Mesodermal cell (in vitro differentiated cells): Measurements from ENCODE around the gene ADAM12.

ENCODE experiments used
- H3K27ac ChIP-seq: 2 replicates; pipeline ENCODE4 v1.7.0; 2013; ENCODE audit warnings: mild to moderate bottlenecking, low read depth, low read length, moderate library complexity; ENCODE audit not compliant: severe bottlenecking
- H3K36me3 ChIP-seq: 2 replicates; pipeline ENCODE4 v1.7.1; 2013; ENCODE audit warnings: mild to moderate bottlenecking, low read length, moderate library complexity; ENCODE audit not compliant: control insufficient read depth, insufficient read depth
- H3K4me1 ChIP-seq: one replicate; pipeline ENCODE4 v1.7.1; 2013; ENCODE audit warnings: mild to moderate bottlenecking, low read length; ENCODE audit not compliant: insufficient read depth, control insufficient read depth, poor library complexity, severe bottlenecking
- H3K4me3 ChIP-seq: 2 replicates; pipeline ENCODE4 v1.7.0; 2013; ENCODE audit warnings: low read length, control low read depth, mild to moderate bottlenecking; ENCODE audit not compliant: insufficient read depth, poor library complexity, severe bottlenecking; ENCODE audit errors: extremely low read depth
- H3K9me3 ChIP-seq: 2 replicates; pipeline ENCODE4 v1.7.1; 2013; ENCODE audit warnings: mild to moderate bottlenecking, low read length, moderate library complexity; ENCODE audit not compliant: control insufficient read depth
- WGBS, 2 experiments: methylation state at CpG; one replicate each; pipeline ENCODE4 v1.1.5; 2013; ENCODE audit warnings: missing lambda C conversion rate in 2 of 2; ENCODE audit not compliant: insufficient coverage in 2 of 2; 5-methylcytosine and 5-hydroxymethylcytosine counted together

The ADAM12 gene

DNA sequence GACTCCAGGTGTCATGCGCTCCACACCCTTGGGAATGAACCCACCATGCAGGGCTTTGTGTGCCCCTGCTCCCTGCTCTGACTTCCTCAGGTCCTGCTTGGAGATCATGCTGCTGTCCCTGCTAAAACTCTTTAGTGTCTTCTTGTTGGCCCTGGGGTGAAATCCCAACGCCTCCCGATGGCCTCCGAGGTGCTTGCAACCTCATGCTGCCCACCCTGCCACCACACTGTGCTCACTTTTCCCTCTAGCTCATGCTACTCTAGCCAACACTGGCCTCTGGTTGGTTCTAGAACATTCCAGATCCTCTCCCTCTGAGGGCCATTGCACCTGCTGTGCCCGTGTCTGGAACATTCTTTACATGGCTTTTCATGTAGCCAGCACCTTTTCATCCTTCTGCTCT, 227.7 kb downstream of the ADAM12 start:
- H3K4me1 ChIP-seq: peaks cover 3% of the 10 kb centered on the region
- no peaks in the 10 kb centered on the region for H3K36me3 ChIP-seq
- peaks cover 4% of the 10 kb centered on the region for H3K9me3 ChIP-seq
- WGBS, 2 experiments: 77 to 90% methylated on average over 5 of the region's 5 CpGs
- no peak overlapping the region for H3K27ac ChIP-seq
- H3K4me3 ChIP-seq: no peak overlapping the region

DNA sequence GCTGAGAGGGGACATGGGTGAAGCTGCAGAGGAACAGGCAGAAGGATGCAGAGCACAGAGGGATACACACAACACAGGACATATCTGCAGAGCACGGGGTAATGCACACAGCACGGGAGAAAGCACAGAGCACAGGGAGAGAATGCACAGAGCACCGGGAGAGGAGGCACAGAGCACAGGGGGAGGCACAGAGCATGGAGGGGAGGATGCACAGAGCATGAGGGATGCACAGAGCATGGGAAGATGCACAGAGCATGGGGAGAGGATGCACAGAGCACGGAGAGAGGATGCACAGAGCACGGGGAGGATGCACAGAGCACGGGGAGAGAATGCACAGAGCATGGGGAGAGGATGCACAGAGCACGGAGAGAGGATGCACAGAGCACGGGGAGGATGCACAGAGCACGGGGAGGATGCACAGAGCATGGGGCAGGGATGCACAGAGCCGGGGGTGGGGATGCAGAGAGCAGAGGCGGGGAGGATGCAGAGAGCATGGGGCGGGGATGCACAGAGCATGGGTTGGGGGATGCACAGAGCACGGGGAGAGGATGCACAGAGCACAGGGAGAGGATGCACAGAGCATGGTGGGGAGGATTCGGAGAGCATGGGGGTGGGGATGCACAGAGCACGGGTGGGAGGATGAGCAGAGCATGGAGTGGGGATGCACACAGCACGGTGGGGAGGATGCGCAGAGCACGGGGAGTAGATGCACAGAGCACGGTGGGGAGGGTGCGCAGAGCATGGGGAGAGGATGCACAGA, 230.0 kb downstream of the ADAM12 start:
- WGBS, 2 experiments: 87% methylated on average over 12 to 17 of the region's 20 CpGs
- H3K4me1 ChIP-seq: peaks cover 3% of the 10 kb centered on the region
- peaks cover 4% of the 10 kb centered on the region for H3K9me3 ChIP-seq
- no peaks in the 10 kb centered on the region for H3K36me3 ChIP-seq
- H3K27ac ChIP-seq: no peak overlapping the region
- H3K4me3 ChIP-seq: no peak overlapping the region

DNA sequence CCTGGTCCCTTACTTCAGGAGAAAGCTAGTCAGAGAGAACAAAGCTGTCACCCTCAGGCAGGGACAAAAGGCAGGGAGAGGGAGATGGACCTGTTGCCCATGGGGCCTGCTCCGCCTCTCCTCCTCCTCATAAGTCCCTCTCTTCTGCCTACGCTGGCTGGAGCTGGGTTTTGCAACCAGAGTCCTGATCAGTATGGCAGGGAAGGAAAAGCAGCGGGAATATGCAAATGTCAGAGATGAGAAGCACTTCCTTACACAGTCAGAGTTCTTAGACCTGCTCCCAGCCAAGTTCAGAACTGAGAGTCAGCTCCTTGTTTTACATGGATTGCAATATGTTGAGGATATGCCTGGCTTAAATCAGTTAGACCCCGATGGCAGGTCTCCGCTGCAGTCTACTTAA, 231.1 kb downstream of the ADAM12 start:
- H3K4me3 ChIP-seq: no peak overlapping the region
- WGBS, 2 experiments: 81 to 94% methylated on average over 2 to 3 of the region's 5 CpGs
- no peak overlapping the region for H3K27ac ChIP-seq
- no peaks in the 10 kb centered on the region for H3K9me3 ChIP-seq
- H3K4me1 ChIP-seq: peaks cover 3% of the 10 kb centered on the region
- H3K36me3 ChIP-seq: no peaks in the 10 kb centered on the region

DNA sequence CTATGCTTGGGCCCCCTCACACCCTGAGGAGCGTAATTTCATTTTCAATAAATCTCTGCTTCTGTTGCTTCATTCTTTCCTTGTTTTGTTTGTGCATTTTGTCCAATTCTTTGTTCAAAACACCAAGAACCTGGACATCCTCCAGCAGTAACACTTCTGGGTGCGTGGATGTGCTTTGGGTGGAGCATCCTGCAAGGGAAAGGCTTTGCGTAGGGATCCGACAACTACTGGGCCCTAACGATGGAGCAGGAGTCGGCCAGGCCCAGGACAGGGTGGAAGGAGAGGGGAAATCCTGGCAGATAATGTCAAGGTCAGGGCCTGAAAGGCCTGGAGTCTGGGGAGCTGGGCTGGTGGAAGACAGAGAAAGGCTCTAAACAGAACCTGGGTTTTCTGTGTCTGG, 231.8 kb downstream of the ADAM12 start:
- Histone ChIP-seq H3K4me3 (no peak overlapping the region), H3K9me3 (no peaks in the 10 kb centered on the region), H3K36me3 (no peaks in the 10 kb centered on the region), H3K27ac (no peak overlapping the region), H3K4me1 (peaks cover 3% of the 10 kb centered on the region)
- WGBS, 2 experiments: 74 to 81% methylated on average over 4 to 5 of the region's 6 CpGs

DNA sequence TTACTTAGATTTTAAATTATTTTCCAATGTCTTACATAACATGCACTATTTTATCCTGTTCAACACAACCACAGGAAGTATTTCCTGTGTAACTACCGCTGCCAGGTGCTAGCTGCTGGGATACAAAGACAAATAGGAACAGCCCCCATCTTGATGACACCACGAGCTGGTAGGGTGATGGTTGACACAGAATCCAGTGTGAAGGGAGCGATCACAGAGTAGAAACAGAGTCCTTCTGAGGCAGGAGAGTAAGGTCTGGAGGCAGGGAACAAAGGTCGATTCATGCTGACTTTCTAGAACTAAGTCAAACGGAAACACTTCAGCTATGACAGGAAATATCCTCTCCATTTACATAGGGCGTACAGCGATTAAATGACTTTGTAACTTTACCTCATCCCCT, 232.3 kb downstream of the ADAM12 start:
- Histone ChIP-seq H3K36me3 (no peaks in the 10 kb centered on the region), H3K4me3 (no peak overlapping the region), H3K4me1 (peaks cover 3% of the 10 kb centered on the region), H3K9me3 (peaks cover under 1% of the 10 kb centered on the region), H3K27ac (no peak overlapping the region)
- 79 to 93% methylated on average over 6 to 7 of the region's 7 CpGs for WGBS, 2 experiments

DNA sequence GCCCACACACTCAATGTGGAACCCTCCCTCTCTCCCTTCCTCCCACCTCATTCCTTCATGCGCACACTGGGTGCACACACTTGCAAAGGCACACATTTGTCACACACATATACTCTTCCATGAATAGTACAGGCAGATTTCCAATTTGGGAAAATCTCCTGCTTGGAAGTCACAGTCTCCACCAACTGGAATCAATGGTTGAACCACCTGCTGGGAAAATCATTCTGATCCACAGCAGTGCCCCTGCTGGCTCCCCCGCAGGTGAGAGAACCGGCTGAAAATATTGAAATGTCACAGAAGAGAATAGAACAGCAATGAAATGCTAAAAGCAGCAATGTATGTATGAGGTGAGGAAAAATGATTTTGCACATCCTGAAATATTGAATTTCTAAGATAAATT, 232.7 kb downstream of the ADAM12 start:
- 72 to 74% methylated on average over 3 of the region's 3 CpGs for WGBS, 2 experiments
- peaks cover 3% of the 10 kb centered on the region for H3K4me1 ChIP-seq
- H3K27ac ChIP-seq: no peak overlapping the region
- no peaks in the 10 kb centered on the region for H3K36me3 ChIP-seq
- H3K4me3 ChIP-seq: no peak overlapping the region
- peaks cover 6% of the 10 kb centered on the region for H3K9me3 ChIP-seq

DNA sequence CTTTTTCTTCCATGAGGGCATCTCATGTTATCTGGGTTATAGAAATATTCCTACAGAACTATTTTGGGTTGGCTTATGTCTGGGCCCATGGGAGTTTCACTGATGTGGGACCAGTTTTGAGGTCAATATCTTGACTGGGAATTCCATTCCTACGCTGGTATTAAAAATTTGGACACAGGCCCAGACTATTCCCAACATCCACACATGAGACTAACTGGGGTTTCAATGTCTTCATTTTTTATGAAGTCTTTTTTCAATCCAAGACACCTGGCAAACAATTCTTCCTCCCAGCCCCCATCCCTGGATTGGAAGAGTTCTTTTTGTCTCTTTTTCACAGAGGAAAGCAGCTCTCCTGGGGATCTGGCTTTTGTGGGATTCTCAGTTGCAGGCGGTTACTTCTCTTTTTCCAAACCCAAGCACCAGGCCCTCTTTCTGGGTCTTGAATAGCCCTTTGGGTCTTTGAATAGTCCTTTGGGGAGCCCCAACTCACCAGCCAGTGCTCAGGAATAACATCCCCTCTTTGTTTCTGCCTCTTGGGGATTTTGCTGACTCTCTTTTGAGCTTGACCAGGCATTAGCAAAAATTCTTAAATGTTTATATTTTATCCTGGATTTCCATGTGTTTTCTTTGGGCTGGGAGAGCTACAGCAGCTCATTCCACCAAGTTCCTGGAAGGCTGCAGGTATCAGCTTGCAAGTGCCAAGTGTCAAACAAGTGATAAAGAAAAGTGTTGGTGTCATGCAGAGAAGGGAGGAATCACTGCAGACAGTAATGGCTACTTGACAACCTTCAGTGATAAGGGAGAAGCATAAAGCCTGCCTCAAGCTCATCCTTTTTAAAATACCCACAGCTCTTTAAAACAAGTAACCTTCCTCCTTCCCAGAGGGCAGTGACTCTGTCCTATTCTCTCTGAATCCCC, 234.3 kb downstream of the ADAM12 start:
- H3K4me1 ChIP-seq: peaks cover 3% of the 10 kb centered on the region
- H3K27ac ChIP-seq: no peak overlapping the region
- no peaks in the 10 kb centered on the region for H3K36me3 ChIP-seq
- peaks cover 10% of the 10 kb centered on the region for H3K9me3 ChIP-seq
- H3K4me3 ChIP-seq: no peak overlapping the region
- 71% methylated on average over 1 of the region's 2 CpGs; no CpG with 5 or more reads in 1 of the 2 experiments for WGBS, 2 experiments

DNA sequence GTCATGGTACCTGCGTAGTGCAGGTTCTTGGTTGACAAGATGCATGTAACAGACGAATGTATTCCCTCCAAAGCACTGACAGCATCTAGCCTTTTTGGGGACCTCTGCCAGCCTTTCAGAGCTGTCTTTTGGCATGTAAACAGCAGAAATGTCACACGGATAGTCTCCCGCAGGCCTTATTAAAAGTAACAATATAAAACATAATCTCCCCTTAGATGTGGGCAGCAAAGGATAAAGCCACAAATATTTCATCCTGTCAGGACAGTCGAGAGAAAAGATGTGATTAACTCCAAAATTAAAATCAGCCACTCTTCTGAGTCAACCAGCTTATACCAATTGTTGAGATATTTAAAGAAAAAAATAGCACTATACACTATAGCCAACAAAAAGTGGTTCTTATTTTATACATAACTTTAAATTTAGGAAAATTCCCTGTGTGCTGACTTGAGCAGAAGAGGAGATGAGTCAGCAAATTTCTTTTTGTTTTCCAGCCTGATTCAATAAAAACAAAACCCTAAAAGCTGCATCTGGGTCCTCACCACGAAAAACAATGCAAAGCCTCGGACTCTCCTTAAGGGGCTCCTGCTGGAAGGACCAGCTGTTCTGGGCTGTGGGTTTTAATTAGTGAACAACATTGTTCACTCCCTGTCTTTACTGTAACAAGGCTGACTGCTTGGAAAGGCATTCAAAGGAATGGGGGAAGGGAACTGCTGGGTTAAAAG, 240.2 kb downstream of the ADAM12 start:
- H3K9me3 ChIP-seq: peaks cover 13% of the 10 kb centered on the region
- 69 to 74% methylated on average over 4 to 5 of the region's 7 CpGs for WGBS, 2 experiments
- H3K36me3 ChIP-seq: no peaks in the 10 kb centered on the region
- no peak overlapping the region for H3K4me3 ChIP-seq
- H3K27ac ChIP-seq: peak overlapping the region; percentile 60
- H3K4me1 ChIP-seq: no peaks in the 10 kb centered on the region

DNA sequence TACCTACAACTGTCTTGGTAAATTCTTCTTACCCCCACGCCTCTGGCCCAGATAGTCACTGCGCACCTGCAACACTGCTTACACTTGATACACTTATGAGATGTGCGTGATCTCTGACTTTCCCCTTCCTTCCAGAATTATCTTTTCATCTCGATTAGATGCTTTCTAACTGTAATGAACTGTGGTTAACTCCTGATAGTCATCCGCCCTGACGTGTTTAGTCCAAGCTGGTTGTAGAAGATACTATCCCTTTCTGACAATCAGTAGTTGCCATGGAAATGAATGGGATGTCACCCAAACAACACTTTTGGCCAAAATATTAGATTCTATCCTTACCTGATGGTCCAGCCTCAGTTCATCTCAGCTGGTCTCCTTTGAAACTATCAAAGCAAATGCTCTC, 241.5 kb downstream of the ADAM12 start:
- peaks cover 13% of the 10 kb centered on the region for H3K9me3 ChIP-seq
- no peak overlapping the region for H3K27ac ChIP-seq
- 90 to 98% methylated on average over 4 of the region's 6 CpGs for WGBS, 2 experiments
- no peaks in the 10 kb centered on the region for H3K36me3 ChIP-seq
- no peaks in the 10 kb centered on the region for H3K4me1 ChIP-seq
- H3K4me3 ChIP-seq: no peak overlapping the region

DNA sequence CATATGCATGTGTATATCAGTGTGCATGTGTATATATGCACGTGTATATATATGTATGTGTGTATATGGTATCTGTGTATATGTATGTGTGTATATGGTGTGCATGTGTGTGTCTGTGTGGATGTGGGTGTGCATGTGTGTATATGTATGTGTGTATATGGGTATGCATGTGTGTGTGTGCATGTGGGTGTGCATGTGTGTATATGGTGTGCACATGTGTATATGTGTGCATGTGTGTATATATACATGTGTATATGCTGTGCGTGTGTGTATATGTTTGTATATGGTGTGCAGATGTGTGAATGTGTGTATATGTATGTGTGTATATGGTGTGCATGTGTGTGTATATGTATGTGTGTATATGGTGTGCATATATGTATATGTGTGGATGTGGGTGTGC, 245.2 kb downstream of the ADAM12 start:
- peaks cover 3% of the 10 kb centered on the region for H3K9me3 ChIP-seq
- H3K36me3 ChIP-seq: no peaks in the 10 kb centered on the region
- no peak overlapping the region for H3K27ac ChIP-seq
- 92 to 100% methylated on average over 2 of the region's 2 CpGs for WGBS, 2 experiments
- no peaks in the 10 kb centered on the region for H3K4me1 ChIP-seq
- H3K4me3 ChIP-seq: no peak overlapping the region
